Nephron (organoid): ENCODE data around the gene SUCNR1.
"Not testable (repeated sequence)": the region's sequence is repeated elsewhere in the genome, so short reads cannot be mapped to it uniquely, and the experiment has no call there.

Experiments
- H3K27ac Mint-ChIP-seq, 3 experiments: 2 replicates each; pipeline ENCODE4 v1.8.0; 2020; ENCODE audit warnings: mixed read lengths in 3 of 3, mild to moderate bottlenecking in 2 of 3, moderate library complexity in 1 of 3
- H3K27me3 Mint-ChIP-seq: 2 replicates; pipeline ENCODE4 v1.8.0; 2021; ENCODE audit warnings: low read depth, mild to moderate bottlenecking, moderate library complexity, mixed read lengths
- H3K36me3 Mint-ChIP-seq: 2 replicates; pipeline ENCODE4 v1.8.0; 2020; ENCODE audit warnings: low read depth, mixed read lengths
- H3K4me1 Mint-ChIP-seq: 2 replicates; pipeline ENCODE4 v1.8.0; 2020; ENCODE audit warnings: mixed read lengths
- H3K4me3 Mint-ChIP-seq, 3 experiments: 2 replicates each; pipeline ENCODE4 v1.8.0; 2020; ENCODE audit warnings: mild to moderate bottlenecking in 3 of 3, mixed read lengths in 3 of 3, moderate library complexity in 2 of 3
- H3K9me3 Mint-ChIP-seq: 2 replicates; pipeline ENCODE4 v1.8.0; 2020; ENCODE audit warnings: mixed read lengths
- CTCF ChIP-seq, 3 experiments: fragments of 200-600 bp; sonication (generic); IDR thresholded peaks; one replicate each; pipeline ENCODE4 v1.5.0; 2021; ENCODE audit warnings: antibody characterized with exemption in 3 of 3; ENCODE audit not compliant: unreplicated experiment in 3 of 3

The SUCNR1 gene

GRCh38 chr3:151866711-151867410 lies 6.6 kb upstream of the SUCNR1 start:
- Mint-ChIP-seq H3K27me3 (no peaks in the 10 kb centered on the region), H3K9me3 (no peaks in the 10 kb centered on the region), H3K4me3 (no peak overlapping the region), H3K27ac (peak overlapping the region; percentile 70 to 82 (median 79)), H3K36me3 (no peaks in the 10 kb centered on the region), H3K4me1 (peaks cover 28% of the 10 kb centered on the region)
- TF ChIP-seq CTCF (IDR thresholded peaks at IDR 0.05; ENCODE audit: unreplicated experiment in 3 of 3): no peak

GRCh38 chr3:151867666-151868065 lies 5.8 kb upstream of the SUCNR1 start:
- no peaks in the 10 kb centered on the region for H3K27me3 Mint-ChIP-seq
- H3K4me3 Mint-ChIP-seq: no peak overlapping the region
- H3K36me3 Mint-ChIP-seq: no peaks in the 10 kb centered on the region
- H3K9me3 Mint-ChIP-seq: no peaks in the 10 kb centered on the region
- peaks cover 28% of the 10 kb centered on the region for H3K4me1 Mint-ChIP-seq
- no peak for TF ChIP-seq CTCF (IDR thresholded peaks at IDR 0.05; ENCODE audit: unreplicated experiment in 3 of 3)
- peak overlapping the region in 2 of 3 experiments; percentile 48 to 79 for H3K27ac Mint-ChIP-seq

GRCh38 chr3:151869181-151869580 lies 4.3 kb upstream of the SUCNR1 start:
- no peaks in the 10 kb centered on the region for H3K9me3 Mint-ChIP-seq
- TF ChIP-seq CTCF (IDR thresholded peaks at IDR 0.05; ENCODE audit: unreplicated experiment in 3 of 3): no peak
- H3K4me1 Mint-ChIP-seq: peaks cover 24% of the 10 kb centered on the region

GRCh38 chr3:151871639-151872468 lies 1.6 kb upstream of the SUCNR1 start:
- Mint-ChIP-seq H3K27ac (peak overlapping the region; percentile 24 to 96 (median 85)), H3K4me3 (no peak overlapping the region), H3K9me3 (no peaks in the 10 kb centered on the region), H3K27me3 (no peaks in the 10 kb centered on the region), H3K4me1 (peaks cover 21% of the 10 kb centered on the region), H3K36me3 (no peaks in the 10 kb centered on the region)
- TF ChIP-seq CTCF (IDR thresholded peaks at IDR 0.05; ENCODE audit: unreplicated experiment in 3 of 3): no peak

More at GRCh38 chr3:151869181-151869580, 4.3 kb upstream of the SUCNR1 start:
- Mint-ChIP-seq H3K36me3 (no peaks in the 10 kb centered on the region), H3K27me3 (no peaks in the 10 kb centered on the region), H3K27ac (no peak overlapping the region), H3K4me3 (no peak overlapping the region)

GRCh38 chr3:151874079-151874478 lies 636 bp downstream of the SUCNR1 start:
- not testable (repeated sequence) for H3K27ac Mint-ChIP-seq, H3K9me3 Mint-ChIP-seq, H3K36me3 Mint-ChIP-seq, H3K27me3 Mint-ChIP-seq
- H3K4me1 Mint-ChIP-seq: peaks cover 11% of the 10 kb centered on the region
- H3K4me3 Mint-ChIP-seq: peak overlapping the region; percentile 26 to 71 (median 37)

- H3K36me3 Mint-ChIP-seq: no peaks in the 10 kb centered on the region
- no peaks in the 10 kb centered on the region for H3K27me3 Mint-ChIP-seq
- H3K4me3 Mint-ChIP-seq: peak overlapping the region; percentile 64 to 88 (median 84)
- H3K4me1 Mint-ChIP-seq: peaks cover 9% of the 10 kb centered on the region
- H3K27ac Mint-ChIP-seq: peak overlapping the region; percentile 65 to 73 (median 68)
- no peaks in the 10 kb centered on the region for H3K9me3 Mint-ChIP-seq
- no peak for TF ChIP-seq CTCF (IDR thresholded peaks at IDR 0.05; ENCODE audit: unreplicated experiment in 3 of 3)
These were observed 2.3 kb downstream of the SUCNR1 start for GRCh38 chr3:151875759-151876158.
